ENCODE results near the gene RNF138.
A peak's percentile ranks its signal among the peaks of the same experiment; 100 is the strongest.
"Not testable (repeated sequence)": the region's sequence is repeated elsewhere in the genome, so short reads cannot be mapped to it uniquely, and the experiment has no call there.

Gene RNF138

GRCh38 chr18:32095192-32095899 lies 3.7 kb downstream of the RNF138 start:
- no peak for DNase-seq (ENCODE audit: low read depth in 3 of 3)

DNA sequence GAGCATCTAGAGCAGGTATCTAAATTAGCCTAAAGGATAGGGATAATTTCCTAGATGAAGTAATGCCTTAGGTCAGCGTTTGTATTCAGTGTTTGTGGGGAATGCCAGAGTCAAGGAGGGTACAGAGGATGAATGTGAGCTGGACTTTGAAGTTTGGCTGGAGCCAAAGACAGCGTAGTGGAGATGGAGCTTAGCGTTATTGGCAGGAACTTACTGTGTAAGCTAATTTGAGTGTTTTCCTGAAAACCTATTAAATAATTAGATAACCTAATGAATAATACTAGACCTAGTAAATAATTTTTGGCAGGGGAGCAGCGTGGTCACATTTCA lies 4.2 kb downstream of the RNF138 start:
- DNase-seq (ENCODE audit: low read depth in 3 of 3) = no peak

DNA sequence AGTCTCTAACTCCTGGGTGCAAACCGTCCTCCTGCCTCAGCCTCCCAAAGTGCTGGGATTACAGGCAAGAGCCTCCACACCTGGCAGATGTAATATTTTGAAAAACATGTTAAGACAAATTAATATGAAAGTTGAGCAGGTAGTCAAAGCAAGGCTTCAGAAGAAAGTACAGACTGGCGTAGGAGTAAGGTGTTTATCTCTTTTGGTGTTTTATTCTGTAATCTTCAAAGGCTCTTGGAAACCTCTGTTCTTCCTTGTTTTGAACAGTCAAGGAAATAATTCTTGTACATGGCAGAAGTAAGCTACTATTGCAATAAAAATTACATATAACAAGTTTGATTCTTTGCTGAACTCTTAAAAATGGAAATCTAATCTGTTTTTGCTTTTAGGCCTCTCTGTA lies 5.3 kb downstream of the RNF138 start:
- no peak for DNase-seq (ENCODE audit: low read depth in 3 of 3)

GRCh38 chr18:32104516-32104915 lies 12.8 kb downstream of the RNF138 start:
- DNase-seq (ENCODE audit: low read depth in 3 of 3) = no peak

DNA sequence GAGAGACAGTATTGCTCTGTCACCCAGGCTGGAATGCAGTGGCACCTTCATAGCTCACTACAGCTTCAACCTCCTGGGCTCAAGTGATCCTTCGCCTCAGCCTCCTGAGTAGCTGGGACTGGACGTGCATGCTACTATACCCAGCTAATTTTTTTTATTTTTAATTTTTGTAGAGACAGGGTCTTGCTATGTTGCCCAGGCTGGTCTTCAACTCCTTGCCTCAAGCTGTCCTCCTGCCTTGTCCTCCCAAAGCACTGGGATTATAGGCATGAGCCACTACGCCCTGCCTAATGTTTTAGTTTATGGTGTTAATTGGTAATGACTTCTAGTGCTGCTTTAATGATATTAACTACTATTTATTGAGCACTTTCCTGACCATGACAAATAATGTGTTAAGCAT lies 18.3 kb downstream of the RNF138 start:
- no peak for DNase-seq (ENCODE audit: low read depth in 3 of 3)

GRCh38 chr18:32111706-32112105 lies 20.0 kb downstream of the RNF138 start:
- DNase-seq (ENCODE audit: low read depth in 3 of 3) = no peak

- DNase-seq (ENCODE audit: low read depth in 3 of 3) = no peak
These were observed 21.2 kb downstream of the RNF138 start for GRCh38 chr18:32112826-32113225.

DNA sequence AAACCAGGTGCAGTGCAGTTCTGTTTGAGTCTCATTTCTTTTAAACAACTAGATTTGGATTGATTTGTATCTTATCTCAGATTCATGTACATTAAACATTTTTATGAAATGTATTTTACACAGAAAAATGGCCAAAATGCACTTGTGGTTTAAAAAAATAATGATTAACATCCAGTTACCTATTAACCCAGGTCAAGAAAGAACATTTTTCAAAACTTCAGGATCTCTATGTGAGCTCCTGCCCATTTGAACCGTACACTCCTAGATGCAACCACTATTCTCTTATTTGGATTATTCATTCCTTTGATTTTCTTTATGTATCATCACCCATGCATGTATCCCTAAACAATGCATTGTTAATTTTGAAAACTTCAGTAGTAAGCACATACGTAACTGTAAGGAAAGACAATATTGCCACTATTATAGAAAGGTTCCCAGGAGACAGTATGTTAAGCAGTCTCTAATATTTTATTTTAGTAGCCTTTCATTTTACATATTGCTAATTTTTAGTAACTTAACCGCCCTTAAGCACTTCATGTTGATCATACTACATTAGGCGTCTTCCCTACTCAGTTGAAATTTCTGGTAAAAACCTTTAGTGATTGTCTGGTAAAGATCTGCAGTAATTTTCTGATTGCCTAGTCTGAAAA lies 22.7 kb downstream of the RNF138 start:
- DNase-seq (ENCODE audit: low read depth in 3 of 3) = no peak

DNA sequence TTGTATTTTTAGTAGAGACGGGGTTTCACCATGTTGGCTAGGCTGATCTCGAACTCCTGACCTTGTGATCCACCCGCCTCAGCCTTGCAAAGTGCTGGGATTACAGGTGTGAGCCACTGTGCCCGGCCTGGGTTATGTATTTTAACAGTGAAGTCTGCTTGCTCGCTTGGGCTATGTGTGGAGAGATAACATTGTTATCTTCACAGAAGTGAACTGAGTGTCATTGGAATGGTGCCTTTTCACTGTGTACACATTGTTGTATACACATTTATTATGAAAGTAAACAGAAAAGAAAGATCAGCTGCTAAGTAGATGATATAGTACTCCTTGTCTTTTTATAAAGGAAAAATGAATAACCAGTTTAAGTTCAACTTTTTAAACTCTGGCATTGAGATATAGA lies 30.4 kb downstream of the RNF138 start:
- DNase-seq (ENCODE audit: low read depth in 3 of 3) = no peak

DNA sequence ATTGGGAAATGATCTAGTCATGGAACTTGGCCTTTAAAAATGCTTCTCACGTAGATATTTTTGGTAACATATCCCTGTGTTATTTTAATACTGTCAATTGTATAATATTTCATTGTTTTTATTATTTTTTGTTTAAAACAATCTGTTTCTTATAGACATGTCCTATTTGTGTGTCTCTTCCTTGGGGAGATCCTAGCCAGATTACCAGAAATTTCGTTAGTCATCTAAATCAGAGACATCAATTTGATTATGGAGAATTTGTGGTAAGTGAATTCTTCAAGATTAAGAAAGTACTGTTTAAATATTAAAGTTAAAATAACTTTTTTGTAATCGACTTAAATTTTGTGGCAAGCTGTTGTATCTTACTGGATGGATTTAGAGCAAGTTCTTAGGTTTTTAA lies 34.9 kb downstream of the RNF138 start:
- DNase-seq (ENCODE audit: low read depth in 3 of 3) = no peak

GRCh38 chr18:32135625-32136024 lies 44.0 kb downstream of the RNF138 start:
- no peak for DNase-seq (ENCODE audit: low read depth in 3 of 3)

DNA sequence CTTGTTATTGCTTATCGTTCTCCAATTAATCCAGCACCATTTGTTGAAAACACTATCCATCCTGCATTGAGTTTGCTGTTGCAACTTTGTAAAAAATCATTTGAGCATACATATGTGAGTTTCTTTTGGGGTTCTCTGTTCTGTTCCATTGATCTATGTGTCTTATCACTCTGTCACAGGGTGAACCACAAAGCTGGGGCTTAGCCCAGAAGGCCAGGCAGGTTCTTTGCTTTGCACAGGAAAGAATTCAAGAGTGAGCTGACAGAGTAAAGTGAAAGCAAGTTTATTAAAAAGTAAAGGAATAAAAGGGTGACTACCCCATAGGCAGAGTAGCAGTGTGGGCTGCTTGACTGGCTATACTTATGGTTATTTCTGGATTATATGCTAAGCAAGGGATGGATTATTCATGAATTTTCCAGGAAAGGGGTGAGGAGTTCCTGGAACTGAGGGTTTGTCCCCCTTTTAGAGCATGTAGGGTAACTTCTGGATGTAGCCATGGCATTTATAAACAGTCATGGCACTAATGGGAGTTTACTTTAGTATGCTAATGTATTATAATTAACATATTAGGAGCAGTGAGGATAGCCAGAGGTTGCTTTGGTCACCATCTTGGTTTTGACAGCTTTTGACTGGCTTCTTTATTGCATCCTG lies 46.8 kb downstream of the RNF138 start:
- DNase-seq (ENCODE audit: low read depth in 3 of 3) = no peak

DNA sequence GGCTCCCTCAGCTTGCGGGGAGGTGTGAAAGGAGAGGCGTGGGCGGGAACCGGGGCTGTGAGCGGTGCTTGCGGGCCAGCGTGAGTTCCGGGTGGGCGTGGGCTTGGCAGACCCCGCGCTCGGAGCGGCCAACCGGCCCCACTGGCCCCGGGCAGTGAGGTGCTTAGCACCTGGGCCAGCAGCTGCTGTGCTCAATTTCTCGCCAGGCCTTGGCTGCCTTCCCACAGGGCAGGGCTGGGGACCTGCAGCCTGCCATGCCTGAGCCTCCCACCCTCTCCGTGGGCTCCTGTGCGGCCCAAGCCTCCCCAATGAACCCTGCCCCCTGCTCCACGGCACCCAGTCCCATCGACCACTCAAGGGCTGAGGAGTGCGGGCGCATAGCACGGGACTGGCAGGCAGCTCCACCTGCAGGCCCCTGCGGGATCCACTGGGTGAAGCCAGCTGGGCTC lies 48.2 kb downstream of the RNF138 start:
- no peak for DNase-seq (ENCODE audit: low read depth in 3 of 3)

GRCh38 chr18:32148185-32148870 lies 56.7 kb downstream of the RNF138 start:
- no peak for DNase-seq (ENCODE audit: low read depth in 3 of 3)

GRCh38 chr18:32152705-32153448 lies 61.2 kb downstream of the RNF138 start:
- DNase-seq (ENCODE audit: low read depth in 3 of 3) = no peak

DNA sequence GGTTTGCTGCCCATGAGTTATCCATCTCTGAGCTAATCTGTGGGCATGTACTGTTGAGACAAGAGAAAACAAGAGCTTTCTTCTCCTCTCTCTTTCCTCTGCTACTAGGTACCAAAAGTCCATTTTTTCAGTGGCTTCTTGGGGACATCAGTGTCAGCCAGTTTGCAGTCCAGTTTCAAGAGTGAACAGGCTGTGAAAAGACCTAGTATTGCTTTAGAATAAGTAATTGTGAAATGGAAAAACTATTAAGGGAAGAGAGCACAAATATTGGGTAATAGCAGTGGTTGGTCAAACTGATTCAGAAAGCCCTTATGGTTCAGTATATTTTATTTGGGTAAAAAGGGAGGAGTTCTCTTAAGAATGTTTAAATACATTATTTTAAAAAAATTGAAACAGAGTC lies 65.2 kb downstream of the RNF138 start:
- no peak for DNase-seq (ENCODE audit: low read depth in 3 of 3)

DNA sequence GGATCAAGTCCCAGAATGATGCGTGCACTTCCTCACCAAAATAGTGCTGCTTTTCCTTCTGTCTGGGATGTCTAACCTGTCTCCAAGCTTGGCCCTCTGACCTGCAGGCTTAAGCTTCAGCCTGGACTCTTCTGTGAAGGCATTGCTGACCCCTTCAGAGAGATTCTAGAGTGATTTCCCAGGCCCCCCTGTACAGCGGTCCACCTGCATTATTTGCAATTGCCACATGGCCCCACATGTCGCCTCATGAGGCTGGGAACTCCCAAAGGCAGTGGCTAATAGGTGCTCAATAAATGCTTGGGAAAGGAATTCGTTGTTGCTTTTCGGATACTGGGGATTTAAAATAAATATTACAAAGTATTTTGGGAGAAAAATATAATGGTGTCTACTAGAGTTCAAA lies 65.9 kb downstream of the RNF138 start:
- DNase-seq (ENCODE audit: low read depth in 3 of 3) = no peak

- DNase-seq (ENCODE audit: low read depth in 3 of 3) = peak; percentile 42 to 67 (median 48)
These were observed 66.5 kb downstream of the RNF138 start for GRCh38 chr18:32158108-32158624.

DNA sequence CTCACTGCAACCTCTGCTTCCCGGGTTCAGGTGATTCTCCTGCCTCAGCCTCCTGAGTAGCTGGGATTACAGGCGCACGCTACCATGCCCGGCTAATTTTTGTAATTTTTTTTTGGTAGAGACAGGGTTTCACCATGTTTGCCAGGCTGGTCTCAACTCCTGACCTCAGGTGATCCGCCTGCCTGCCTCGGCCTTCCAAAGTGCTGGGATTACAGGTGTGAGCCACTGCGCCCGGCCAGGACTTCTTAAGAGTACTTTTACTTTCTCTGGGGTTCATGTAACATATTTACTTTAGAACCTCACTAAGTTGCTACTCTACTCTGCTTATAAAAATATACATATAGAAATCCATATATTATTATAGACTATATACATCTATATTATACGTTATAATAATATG lies 67.0 kb downstream of the RNF138 start:
- DNase-seq (ENCODE audit: low read depth in 3 of 3) = not testable (repeated sequence)

DNA sequence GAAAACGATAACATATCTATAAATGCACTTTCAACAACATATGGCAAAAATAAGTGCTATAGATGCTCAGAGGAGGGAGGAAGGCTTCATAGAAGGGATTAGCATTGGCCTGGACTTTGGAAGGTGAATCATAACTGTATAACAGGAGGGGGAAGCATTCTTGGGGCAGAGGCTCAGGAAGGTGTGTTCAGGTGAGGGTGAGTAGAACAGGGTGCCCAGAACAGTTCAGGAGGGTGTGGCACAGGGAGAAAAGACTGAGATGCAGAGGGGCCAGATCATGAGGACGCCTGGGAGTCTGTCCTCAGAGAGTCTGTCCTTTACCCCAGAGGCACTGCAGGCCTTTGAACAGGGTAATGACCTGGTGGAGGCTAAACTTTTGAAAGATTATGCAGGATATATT lies 68.9 kb downstream of the RNF138 start:
- no peak for DNase-seq (ENCODE audit: low read depth in 3 of 3)

GRCh38 chr18:32167980-32168730 lies 76.5 kb downstream of the RNF138 start:
- no peak for DNase-seq (ENCODE audit: low read depth in 3 of 3)

Data from stimulated activated CD4-positive, alpha-beta T cell treated with anti-CD3 and anti-CD28 coated beads, TNF-alpha, amount 100 ng/mL, for 48 hours (primary cell).